Ammon's horn (tissue), 1 donor: Measurements from ENCODE around the gene MARS1.

Experiments
- DNase-seq: peaks from one replicate; pipeline ENCODE4 v3.0.0-alpha.2; 2016; ENCODE audit warnings: low spot score

Gene MARS1

DNA sequence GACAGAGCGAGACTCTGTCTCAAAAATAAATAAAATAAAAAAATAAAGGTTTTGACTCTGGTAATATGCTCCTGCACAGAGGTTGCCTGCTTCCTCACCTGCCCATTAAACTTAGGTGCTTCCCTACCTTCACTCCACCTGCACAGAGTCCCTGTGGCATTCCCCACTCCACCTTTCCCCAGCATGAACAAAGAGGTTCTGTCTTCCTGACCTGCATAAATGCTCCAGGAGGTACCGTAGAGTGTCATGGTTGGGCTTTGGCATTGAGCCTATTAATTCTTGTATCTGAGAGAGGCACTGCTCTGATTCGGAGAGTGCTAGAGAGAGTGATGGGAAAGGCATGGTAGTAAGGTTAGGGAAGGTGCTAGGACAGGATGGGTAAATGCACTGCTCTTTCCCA is 14.5 kb upstream of the MARS1 start:
- DNase-seq: no peak

DNA sequence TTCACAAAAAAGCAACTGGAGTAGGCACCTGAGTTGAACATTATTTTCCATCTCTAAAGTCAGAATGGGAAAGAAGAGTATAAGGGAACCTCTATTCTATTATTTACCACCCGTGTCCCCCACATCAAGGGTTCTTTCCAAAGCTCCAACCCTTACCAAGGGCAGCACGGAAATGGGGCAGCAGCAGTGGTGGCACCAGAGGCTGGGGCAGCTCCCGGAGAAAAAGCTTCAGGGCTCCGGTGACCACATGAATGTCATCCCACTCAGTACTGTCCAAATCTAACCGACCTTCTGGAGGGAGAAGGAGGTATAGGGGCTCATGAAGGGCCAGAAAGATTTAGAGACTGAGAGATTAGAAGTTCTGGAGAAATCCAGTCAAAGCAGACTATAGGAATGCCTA is 14.0 kb upstream of the MARS1 start:
- no peak for DNase-seq

DNA sequence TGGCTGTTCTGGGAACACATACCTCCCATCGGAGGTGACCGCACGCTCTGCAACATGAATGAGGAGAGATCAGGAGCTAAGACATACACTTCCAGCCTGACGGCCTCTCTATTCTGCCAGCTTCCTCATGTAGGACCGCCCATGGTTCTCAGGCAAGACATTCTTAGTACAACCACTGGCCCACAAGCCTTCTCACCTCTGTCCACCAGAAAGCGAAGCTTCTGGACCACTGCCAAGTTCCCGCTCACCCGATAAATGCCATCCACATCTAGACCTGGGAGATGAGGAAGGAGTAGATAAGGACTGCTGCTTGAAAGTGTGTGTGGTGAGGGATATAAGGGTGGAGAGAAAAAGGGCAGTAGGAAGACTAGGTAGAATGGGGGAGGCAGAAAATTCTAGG is 13.4 kb upstream of the MARS1 start:
- no peak for DNase-seq

DNA sequence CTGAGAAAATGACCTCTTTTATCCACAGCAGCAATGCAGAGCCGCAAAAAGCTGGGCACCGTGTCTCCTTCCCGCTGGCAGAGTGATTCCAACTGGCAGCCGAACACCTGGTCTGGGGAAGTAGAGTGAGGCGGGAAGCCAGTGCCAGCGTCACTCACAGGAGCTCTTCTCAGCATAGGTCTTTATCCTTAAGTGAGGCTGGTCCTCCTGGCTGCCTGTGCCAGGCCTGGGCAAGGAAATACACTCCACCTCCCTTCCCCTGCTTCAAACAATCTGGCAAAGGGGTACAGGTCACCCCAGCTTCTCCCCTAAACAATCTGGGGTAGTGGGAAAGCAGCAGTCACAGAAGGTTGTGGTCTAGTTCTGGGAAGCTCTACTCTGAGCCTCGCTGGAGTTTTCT is 13.0 kb upstream of the MARS1 start:
- no peak for DNase-seq

DNA sequence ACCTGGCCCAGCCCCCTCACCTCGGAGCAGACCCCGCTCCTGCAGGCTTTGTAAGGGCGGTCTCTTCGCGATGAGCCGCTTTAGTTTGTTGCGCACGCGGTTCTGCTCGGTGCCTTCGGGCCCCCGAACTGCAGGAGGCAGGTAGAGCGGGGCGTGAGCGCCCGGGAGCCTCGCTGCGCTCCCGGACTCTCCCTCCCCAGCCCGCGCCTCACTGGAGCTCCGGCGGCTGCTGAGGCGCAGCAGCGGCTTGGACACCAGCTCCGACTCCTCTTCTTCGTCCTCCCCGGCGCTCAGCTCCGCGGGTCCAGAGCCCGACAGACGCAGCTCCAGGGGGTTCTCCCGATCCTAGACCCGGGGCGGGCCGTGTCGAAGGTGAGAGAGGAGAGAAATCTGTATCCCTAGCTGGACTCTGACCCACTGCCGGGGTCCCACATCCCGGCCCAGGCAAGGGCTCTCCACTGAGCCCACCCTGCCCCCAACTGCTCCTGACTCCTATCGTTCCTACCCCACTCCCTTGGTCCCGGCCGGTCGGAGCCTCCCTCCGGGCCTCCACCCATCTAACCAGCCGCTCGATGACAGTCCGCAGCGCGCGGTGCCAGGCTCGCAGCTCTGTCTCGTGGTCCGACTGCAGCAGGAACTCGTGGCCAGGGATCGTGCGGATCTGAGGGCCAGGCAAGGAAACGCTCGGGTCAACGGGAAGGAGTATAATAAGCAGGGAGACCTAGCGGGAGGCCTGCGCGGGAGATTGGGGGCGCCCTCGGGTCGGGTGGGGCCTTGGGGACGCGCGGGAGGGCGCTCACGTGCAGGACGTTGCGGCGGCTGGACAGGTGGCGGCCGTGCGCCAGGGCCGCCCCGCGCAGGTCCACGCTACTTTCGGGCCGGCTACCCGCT is 12.4 kb upstream of the MARS1 start:
- DNase-seq: no peak

DNA sequence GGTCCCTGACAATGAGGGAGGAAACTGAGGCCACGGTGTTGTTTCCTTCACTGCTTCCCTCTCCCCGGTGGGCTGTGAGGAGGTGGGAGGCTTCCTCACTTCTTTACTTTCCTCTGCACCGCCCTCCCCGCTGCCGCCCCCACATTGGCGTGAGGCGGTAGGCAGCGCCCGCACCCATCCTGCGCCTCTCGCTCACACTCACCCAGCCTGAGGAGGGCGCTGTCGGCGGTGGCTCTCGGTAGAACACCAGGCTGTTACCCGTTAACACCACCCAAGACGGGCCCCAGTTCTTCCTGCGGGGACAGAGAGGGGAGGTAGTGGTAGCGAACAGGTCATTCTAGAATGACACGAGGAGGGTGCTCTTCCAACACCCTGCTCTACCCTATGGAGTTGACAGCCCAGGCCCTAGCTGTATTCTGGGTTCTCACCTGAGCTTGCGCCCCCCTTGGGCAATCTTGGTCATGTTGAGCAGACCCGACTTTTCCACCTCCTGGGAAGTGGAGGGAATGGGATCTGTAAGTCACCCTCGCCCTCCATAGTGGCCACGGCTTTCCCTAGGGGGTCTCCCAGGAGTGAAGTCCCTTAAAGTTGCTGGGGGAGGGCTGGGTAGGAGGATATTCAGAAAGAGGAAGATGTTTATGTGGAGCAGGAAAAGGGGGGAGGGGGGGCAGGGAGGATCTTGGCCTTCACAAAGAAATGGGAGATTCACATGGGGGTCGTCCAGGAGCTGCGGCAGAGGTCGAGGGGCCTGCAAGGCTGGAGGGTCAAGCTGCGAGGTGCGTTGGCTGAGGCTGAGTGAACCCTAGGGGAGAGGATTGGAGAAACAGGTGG is 11.5 kb upstream of the MARS1 start:
- no peak for DNase-seq

DNA sequence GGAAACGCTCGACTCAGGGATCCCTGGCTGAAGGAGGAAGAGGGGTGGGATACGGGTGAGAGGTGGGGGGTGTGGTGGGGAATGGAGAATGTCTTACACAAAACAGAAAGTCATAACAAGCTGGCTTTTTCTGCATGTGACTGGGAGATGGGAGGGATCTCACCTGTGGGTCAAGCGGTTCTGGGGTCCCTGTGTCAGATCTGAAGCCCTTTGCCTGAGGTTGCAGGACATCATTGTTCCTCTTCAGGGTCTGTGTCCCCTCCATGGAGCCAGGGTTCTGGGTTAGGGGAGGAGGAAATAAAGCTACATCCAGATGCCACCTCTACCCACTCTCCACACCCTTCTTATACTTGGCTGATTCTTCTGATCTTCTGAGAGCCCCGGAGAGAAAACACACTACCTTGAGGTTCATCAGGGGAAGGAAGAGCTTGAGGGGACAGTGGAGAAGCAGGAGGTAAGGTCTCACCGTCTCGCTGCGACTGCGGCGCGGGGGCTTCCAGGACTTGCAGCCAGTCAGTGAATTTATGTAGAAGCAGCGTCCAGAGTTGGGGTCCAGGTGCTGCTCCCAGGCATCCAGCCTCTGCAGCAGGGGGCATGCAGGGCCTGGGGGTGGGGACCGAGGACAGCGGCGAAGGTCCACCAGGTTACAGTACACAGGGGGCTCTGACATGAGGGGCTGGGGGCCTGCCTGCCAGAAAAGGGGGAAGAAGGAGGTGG is 10.7 kb upstream of the MARS1 start:
- DNase-seq: no peak

DNA sequence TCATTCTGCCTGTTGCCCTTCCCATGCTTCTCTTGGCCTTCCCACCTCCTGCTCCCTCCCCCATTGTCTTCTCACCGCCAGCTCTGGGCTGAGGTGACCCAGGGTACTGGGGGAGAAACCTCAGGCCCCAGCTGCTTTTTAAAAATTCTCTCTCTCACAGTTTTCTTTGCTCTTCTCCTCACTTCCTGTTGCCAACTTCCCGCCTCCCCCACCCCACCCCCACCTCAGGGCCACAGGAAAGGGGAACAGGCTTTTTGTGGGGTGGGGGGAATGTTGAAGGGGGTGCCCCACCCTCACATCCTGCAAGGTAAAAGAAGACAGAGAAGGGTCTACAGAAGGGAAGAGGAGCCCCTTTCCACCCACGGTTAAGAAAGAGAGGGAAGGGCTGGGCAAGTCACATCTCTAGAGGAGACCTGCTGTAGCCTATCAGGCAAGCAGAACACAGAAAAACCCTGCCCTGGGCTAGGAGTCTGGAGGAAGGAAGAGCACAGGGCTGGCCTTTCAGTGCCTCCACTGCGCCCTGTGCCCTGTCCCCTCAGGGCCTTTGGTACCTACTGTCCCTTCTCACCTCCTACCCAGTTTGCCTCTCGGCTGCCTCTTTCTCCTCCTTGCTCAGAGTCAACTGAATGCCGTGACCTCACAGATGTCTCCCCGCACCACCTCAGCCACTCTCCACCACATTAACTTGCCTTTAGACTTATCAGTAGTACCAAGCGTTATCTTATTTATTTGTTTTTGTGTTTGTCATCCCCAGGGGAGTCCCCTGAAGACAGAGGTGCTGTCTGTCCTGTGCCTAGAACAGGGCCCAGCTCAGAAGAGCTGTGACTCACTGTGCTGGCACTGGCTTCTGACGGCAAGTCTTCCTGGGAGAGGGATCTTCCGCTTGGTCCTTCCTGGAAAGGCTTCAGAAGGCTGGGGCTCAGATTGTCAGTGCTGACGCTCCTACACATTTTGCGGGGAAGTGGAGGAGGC is 9.9 kb upstream of the MARS1 start:
- DNase-seq: no peak

DNA sequence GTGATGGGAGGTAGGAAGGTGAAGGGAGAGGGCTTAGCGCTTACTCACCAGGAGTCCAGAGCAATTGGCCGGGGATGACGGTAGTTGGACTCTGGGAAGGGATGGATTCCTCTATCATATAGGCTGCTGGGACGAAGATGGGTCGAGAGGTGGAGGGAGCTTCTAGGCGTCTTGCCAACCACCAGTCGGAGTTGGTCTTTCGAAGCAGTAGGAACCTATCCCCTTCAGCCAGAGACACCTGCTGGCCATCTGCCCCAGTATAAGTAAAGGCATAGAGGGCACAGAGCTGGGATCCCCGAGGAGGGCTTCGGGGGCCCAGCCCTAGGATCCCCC is 8.9 kb upstream of the MARS1 start:
- no peak for DNase-seq

DNA sequence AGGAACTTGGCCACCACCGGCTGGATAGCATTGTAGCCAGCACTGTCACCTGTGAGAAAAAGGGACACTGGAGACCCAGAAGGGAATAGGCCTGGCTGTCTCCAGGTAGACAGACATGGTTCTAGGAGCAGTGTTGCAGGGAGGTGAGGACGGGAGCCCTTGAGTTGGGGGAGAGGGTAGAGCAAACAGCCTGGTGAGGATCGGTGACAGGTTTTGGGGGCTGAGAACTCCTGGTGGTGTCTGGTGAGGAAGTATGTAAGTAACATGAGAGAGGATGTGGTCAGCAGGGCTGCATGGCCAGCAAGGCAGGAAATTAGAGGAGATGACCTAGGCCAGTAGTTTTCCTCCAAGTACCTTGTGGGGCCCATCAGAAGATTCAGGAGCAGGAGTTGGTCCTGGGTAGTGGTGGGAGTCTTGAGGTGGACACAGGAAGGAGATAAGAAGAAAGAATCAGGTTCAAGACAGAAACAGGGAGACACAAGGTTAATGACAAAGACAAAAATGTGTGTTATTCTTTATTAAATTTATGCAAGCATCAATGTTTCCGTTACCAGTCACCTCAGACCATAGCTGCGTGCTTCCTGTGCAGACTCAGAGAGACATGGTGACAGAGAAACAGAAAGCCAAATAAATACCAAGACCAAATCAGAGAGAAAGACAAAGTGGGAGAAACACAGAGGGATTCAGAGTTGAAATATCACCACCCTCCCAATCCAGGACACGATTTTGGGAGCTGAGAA is 8.3 kb upstream of the MARS1 start, which contains the start of gene ARHGAP9:
ARHGAP9 (minus strand) TSS at position 491 of the 740 bp plus-strand sequence; CDS start at position 31, 460 bp downstream.
- DNase-seq: peak; percentile 58

DNA sequence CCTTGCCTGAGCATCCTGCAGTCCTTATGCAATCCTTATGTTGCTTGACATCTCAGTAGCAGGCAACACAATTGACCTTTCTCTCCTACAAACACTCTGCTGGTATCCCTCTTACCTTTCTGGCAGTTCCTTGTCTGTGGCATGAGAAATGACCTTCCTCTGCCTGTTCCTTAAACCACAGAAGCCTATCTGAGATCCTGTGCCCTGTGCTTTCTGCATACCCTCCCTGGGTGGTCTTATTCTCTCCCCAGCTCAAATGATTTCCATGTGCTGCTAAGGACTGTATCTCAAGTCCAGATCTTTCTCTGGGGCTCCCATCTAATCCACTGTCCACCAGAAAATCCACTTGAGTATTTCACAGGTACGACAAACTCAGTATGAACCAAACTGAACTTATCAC is 6.2 kb upstream of the MARS1 start:
- DNase-seq: no peak

DNA sequence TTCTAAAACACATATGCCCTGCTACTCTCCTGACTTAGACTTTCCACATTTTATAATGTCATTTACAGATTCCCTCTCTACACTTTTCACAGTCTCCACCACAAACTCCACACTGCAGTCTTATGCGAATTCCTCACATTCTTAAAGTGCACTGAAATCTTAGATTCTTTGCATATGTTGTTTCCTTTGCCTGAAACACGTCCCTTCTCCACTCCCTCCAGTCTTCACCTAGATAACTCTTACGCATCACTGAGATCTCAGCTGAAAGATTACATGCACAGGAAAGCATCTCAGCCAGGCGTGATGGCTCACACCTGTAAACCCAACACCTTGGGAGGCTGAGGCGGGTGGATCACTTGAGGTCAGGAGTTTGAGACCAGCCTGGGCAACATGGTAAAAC is 4.4 kb upstream of the MARS1 start:
- DNase-seq: no peak

DNA sequence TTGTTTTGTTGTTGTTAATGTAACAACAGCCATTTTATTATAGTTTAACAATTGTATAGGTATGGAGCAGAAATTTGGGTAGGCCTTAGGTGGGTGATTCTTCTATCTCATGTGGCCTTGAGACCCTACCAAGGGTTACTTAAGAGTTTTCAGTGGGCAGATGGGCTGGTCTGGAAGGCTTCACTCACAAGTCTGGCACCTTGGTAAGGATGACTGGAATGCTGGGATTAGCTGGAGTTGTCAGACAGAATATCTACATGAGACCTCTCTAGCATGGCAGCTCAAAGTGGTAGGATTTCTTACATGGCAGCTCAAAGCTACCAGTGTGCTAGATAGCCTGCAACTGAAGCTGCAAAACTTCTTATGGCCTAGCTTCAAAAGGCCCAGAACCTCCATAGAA is 2.2 kb upstream of the MARS1 start:
- DNase-seq: no peak

DNA sequence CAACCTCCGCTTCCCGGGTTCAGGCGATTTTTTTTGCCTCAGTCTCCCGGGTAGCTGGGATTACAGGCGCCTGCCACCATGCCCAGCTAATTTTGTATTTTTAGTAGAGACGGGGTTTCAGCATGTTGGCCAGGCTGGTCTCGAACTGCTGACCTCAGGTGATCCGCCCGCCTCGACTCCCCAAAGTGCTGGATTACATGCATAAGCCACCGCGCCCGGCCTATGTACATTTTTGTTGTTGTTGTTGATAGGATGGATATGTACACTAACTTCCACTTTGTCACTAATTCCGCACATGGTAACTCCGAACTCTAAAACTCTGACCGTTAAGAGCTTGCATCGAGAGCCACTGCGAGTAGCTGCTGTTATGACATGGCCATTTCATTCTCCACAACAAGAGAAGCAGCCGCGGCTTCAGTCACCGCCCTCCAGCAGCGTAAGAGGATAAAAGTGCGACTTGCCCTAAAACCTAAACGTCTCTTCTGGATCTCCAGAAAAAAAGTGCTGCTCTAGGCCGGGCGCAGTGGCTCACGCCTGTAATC is 742 bp upstream of the MARS1 start:
- DNase-seq: no peak

DNA sequence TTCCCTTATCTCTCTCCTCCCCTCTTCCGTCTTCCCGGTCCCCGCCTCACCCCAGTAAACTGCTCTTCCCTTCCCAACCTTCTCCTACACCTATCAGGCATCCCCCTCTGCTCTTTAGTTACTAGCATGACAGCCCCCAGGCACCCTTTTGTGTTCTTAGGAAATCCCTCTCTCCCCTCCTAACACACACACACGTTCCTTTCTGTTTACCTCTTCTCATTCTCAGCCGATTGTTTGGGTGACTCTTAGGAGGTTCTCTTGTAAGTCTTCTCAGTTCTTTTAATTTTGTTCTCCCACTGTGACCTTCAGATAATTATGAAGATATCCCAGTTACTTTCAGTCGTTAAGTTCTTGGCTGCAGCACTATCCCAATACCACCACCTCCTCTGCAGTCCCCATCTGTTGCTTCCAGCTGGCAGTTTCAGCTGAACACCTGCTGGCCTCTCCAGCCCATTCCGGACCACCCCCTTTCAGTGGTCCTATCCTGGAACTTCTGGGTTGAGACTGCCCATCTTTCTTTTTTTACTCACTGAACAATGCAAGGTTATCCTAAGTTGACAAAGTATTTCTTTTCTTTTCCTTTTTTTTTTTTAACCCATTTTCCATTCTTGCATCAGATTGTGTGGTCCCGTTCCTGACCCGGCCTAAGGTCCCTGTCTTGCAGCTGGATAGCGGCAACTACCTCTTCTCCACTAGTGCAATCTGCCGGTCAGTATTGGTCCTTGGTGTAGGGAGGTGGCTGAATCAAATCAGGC is 711 bp downstream of the MARS1 start:
- DNase-seq: no peak

DNA sequence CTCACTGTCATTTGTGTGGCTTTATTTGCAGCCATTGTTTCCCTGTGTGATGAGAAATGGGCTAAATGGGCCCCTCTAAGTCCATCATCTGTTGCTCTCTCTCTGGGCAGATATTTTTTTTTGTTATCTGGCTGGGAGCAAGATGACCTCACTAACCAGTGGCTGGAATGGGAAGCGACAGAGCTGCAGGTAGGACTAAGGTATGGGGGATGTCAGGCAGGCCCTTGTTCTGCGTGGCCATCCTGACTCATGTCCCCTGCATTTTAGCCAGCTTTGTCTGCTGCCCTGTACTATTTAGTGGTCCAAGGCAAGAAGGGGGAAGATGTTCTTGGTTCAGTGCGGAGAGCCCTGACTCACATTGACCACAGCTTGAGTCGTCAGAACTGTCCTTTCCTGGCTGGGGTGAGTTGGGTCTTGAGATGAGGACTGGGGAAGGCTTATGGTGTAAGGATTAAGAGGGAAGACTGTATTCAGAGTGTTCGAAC is 1.3 kb downstream of the MARS1 start:
- no peak for DNase-seq

DNA sequence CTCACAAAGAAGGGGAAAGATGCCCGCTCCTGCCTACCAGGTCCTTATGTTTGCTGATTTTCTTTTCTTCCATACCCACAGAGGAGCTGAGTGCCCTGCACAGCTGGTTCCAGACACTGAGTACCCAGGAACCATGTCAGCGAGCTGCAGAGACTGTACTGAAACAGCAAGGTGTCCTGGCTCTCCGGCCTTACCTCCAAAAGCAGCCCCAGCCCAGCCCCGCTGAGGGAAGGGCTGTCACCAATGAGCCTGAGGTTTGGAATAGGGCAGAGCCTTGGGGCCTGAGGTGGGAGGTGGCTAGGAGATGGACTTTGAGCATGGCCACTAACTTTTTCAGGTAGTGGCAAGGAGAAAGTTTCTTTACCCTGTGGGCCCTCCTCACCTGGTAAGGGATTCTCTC is 2.3 kb downstream of the MARS1 start:
- DNase-seq: no peak

DNA sequence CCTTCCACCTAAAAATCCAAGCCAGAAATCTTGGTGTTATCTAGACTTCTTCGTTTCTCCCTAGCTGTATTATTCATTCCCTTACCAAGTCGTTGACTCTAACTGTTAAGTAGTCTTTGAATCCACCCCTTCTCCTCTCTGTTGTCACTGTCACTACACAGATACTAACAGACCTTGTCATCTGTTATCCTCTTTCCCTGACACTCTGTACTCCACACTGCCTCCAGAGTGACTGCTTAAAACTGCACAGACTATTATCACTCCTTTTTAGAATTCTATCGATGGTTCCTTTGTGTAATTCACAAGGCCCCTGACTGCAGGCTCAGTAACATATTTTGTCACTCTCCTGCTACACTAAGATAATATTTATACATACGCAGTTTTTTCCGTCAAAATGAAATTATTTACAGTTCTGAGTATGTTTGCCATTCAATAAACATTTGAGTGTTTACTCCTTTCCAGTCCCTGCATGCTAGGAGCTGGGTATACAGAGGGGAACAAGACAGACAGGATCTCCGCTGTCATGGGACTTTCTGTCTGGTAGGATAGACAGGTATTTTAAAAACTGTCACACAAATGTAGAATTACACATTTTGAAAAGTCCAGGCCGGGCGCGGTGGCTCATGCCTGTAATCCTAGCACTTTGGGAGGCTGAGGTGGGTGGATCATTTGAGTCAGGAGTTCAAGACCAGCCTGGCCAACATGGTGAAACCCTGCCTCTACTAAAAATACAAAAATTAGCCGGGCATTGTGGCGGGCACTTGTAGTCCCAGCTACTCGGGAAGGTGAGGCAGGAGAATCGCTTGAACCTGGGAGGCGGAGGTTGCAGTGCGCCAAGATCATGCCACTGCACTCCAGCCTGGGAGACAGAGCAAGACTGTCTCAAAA is 3.8 kb downstream of the MARS1 start:
- peak; percentile 28 for DNase-seq
